ENCODE data around the gene WNT7A. TPM values are rescaled to one million over a fixed set of nuclear protein-coding genes. Genes with fewer than 3 reads are reported as not detected.

Gene WNT7A
- total and polyA plus RNA-seq, 3 donors from 2014 or later, result 1.1 to 3.3 (median 1.1) TPM

GRCh38 chr3:13786811-13787210, 93.1 kb downstream of the WNT7A start:
- WGBS, 2 donors, result 81 to 94% methylated on average over 8 to 10 of the region's 10 CpGs
- H3K27ac ChIP-seq, result no peak overlapping the region
- intact Hi-C loops (cut with DNase I; ENCODE audit: low total_unique reads), result no loop called here

GRCh38 chr3:13785853-13786436, 93.9 kb downstream of the WNT7A start:
- WGBS, 2 donors, result 85 to 87% methylated on average over 12 to 13 of the region's 13 CpGs
- no peak for DNase-seq
- no peaks in the 10 kb centered on the region for H3K9me3 ChIP-seq
- no peak overlapping the region for H3K27ac ChIP-seq
- H3K36me3 ChIP-seq (ENCODE audit: low read depth, missing control alignments), result no peaks in the 10 kb centered on the region
- no peak for TF ChIP-seq POLR2A (IDR thresholded peaks at IDR 0.05)
- no peak for TF ChIP-seq CTCF (IDR thresholded peaks at IDR 0.05)
- H3K4me1 ChIP-seq, result no peaks in the 10 kb centered on the region
- no peak overlapping the region for H3K4me3 ChIP-seq
- intact Hi-C loops (cut with DNase I; ENCODE audit: low total_unique reads), result no loop called here
- H3K27me3 ChIP-seq, result no peaks in the 10 kb centered on the region

More at GRCh38 chr3:13786811-13787210, 93.1 kb downstream of the WNT7A start:
- DNase-seq, result no peak
- H3K27me3 ChIP-seq, result no peaks in the 10 kb centered on the region
- H3K4me1 ChIP-seq, result no peaks in the 10 kb centered on the region
- H3K36me3 ChIP-seq (ENCODE audit: low read depth, missing control alignments), result no peaks in the 10 kb centered on the region
- TF ChIP-seq POLR2A (IDR thresholded peaks at IDR 0.05) (no peak), CTCF (IDR thresholded peaks at IDR 0.05) (no peak)
- no peaks in the 10 kb centered on the region for H3K9me3 ChIP-seq
- no peak overlapping the region for H3K4me3 ChIP-seq

- no peak overlapping the region for H3K27ac ChIP-seq
- TF ChIP-seq POLR2A (IDR thresholded peaks at IDR 0.05) (no peak), CTCF (IDR thresholded peaks at IDR 0.05) (no peak)
- H3K4me3 ChIP-seq, result no peak overlapping the region
- H3K9me3 ChIP-seq, result no peaks in the 10 kb centered on the region
- no peaks in the 10 kb centered on the region for H3K36me3 ChIP-seq (ENCODE audit: low read depth, missing control alignments)
- intact Hi-C loops (cut with DNase I; ENCODE audit: low total_unique reads), result no loop called here
- no peak for DNase-seq
- WGBS, 2 donors, result 88 to 95% methylated on average over 7 of the region's 7 CpGs
- no peaks in the 10 kb centered on the region for H3K4me1 ChIP-seq
- H3K27me3 ChIP-seq, result no peaks in the 10 kb centered on the region
Observed at GRCh38 chr3:13785351-13785750, 94.5 kb downstream of the WNT7A start.

- Histone ChIP-seq H3K27ac (no peak overlapping the region), H3K4me1 (no peaks in the 10 kb centered on the region), H3K36me3 (ENCODE audit: low read depth, missing control alignments) (no peaks in the 10 kb centered on the region), H3K27me3 (no peaks in the 10 kb centered on the region), H3K9me3 (no peaks in the 10 kb centered on the region), H3K4me3 (no peak overlapping the region)
- no peak for DNase-seq
- 84 to 86% methylated on average over 8 of the region's 8 CpGs for WGBS, 2 donors
- TF ChIP-seq POLR2A (IDR thresholded peaks at IDR 0.05) (no peak), CTCF (IDR thresholded peaks at IDR 0.05) (no peak)
- intact Hi-C loops (cut with DNase I; ENCODE audit: low total_unique reads), result no loop called here
Observed at GRCh38 chr3:13783476-13783875, 96.4 kb downstream of the WNT7A start.

- WGBS, 2 donors, result 29 to 36% methylated on average over 11 of the region's 11 CpGs
- no peaks in the 10 kb centered on the region for H3K4me1 ChIP-seq
- intact Hi-C loops (cut with DNase I; ENCODE audit: low total_unique reads), result no loop called here
- H3K27ac ChIP-seq, result no peak overlapping the region
- no peaks in the 10 kb centered on the region for H3K9me3 ChIP-seq
- no peaks in the 10 kb centered on the region for H3K27me3 ChIP-seq
- H3K4me3 ChIP-seq, result no peak overlapping the region
- H3K36me3 ChIP-seq (ENCODE audit: low read depth, missing control alignments), result no peaks in the 10 kb centered on the region
- no peak for DNase-seq
- TF ChIP-seq CTCF (IDR thresholded peaks at IDR 0.05), result no peak
- no peak for TF ChIP-seq POLR2A (IDR thresholded peaks at IDR 0.05)
Observed at GRCh38 chr3:13782501-13782900, 97.4 kb downstream of the WNT7A start.
